Body of pancreas (tissue), 4 donors: ENCODE data around the gene MAML2. TPM values are rescaled to one million over a fixed set of nuclear protein-coding genes. Genes with fewer than 3 reads are reported as not detected.

Experiments used
- ATAC-seq: fragments of 150-250 bp; one replicate; pipeline ENCODE4 v1.9.1; 2016
- DNase-seq, 4 donors: peaks; one replicate each; pipeline ENCODE4 v3.0.0-alpha.2; 2019
- H3K27ac ChIP-seq, 4 donors: fragments of 200-600 bp; sonication (generic); 1 replicate in 3 of 4; 2 replicates in 1 of 4; pipeline versions ENCODE4 v1.5.1 to v1.6.1; 2016 to 2019; ENCODE audit warnings: mild to moderate bottlenecking in 1 of 4, mixed read lengths in 1 of 4, moderate library complexity in 1 of 4
- H3K27me3 ChIP-seq, 2 donors: fragments of 200-600 bp; sonication (generic); one replicate each; pipeline ENCODE4 v1.6.0; 2016; ENCODE audit warnings: mild to moderate bottlenecking in 1 of 2
- H3K36me3 ChIP-seq, 2 donors: fragments of 200-600 bp; sonication (generic); replicated peaks in 1 of 2; 2 replicates each; pipeline ENCODE4 v1.5.1; 2016; ENCODE audit warnings: low read depth in 2 of 2; ENCODE audit not compliant: insufficient read depth in 1 of 2
- H3K4me1 ChIP-seq: fragments of 200-600 bp; sonication (generic); one replicate; pipeline ENCODE4 v1.6.0; 2016
- H3K4me3 ChIP-seq, 2 donors: fragments of 200-600 bp; sonication (generic); 1 replicate in 1 of 2; 2 replicates in 1 of 2; pipeline ENCODE4 v1.5.1; 2016 to 2019
- H3K9me3 ChIP-seq, 3 donors: fragments of 200-600 bp; sonication (generic); 1 replicate in 2 of 3; 2 replicates in 1 of 3; pipeline ENCODE4 v1.5.1; 2016
- CTCF ChIP-seq, 7 experiments: fragments of 450-650 bp in 4 of 7; fragments of 200-600 bp in 3 of 7; sonication (generic) in 3 of 7; IDR thresholded peaks; one replicate each; pipeline ENCODE4 v1.5.1; 2016 to 2019; ENCODE audit warnings: antibody characterized with exemption in 7 of 7
- POLR2A ChIP-seq, 3 donors: fragments of 450-650 bp; IDR thresholded peaks; one replicate each; pipeline ENCODE4 v1.6.1; 2016; ENCODE audit warnings: antibody characterized with exemption in 3 of 3, mild to moderate bottlenecking in 2 of 3
- WGBS, 2 donors: methylation state at CpG; one replicate each; pipeline ENCODE4 v1.1.5; 2017; 5-methylcytosine and 5-hydroxymethylcytosine counted together
- intact Hi-C: fragments of 100-400 bp; cut with DNase I; formaldehyde crosslinking; loops from one replicate; pipeline ENCODE4 v1.15.1; 2023
- total RNA-seq, 2 donors: library from RNA; depleted of rRNA; stranded (reverse); fragments of >200 nt; gene quantifications; one replicate each; pipeline ENCODE4 v1.1.0, GENCODE V29; 2016

Gene MAML2
- total RNA-seq, 2 donors from 2014 or later: 7.9 to 9.9 TPM

- ATAC-seq (no peak), DNase-seq (no peak)
- no peaks in the 10 kb centered on the region for H3K27me3 ChIP-seq
- no peak overlapping the region for H3K27ac ChIP-seq
- no peaks in the 10 kb centered on the region for H3K9me3 ChIP-seq
- intact Hi-C loops: no loop called here
- no peaks in the 10 kb centered on the region for H3K4me1 ChIP-seq
- 54 to 75% methylated on average over 5 of the region's 5 CpGs for WGBS, 2 donors
- no peak overlapping the region for H3K4me3 ChIP-seq
- TF ChIP-seq POLR2A (IDR thresholded peaks at IDR 0.05): no peak
- no peak for TF ChIP-seq CTCF (IDR thresholded peaks at IDR 0.05)
- H3K36me3 ChIP-seq: no peaks in the 10 kb centered on the region
These were observed 318.3 kb downstream of the MAML2 start for GRCh38 chr11:96024666-96025065.

DNA sequence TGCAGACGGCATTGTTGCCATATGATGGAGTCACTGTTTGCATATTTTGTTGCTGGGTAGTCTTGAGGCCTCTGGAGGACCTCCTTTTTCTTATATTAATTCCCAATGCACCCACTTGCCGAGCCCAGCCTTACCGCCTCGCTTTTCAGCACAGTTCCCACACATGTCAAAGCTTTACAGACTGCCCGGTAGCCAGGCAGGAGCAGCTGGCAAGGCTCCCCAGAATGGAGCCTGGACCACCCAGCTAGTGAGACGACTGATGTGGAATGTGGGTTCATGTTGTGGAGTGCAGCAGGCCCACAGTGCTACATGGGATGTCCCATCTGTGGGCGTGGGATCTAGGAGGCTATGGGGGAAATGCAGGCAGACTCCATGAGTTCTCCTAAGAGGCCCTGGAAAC, 319.7 kb downstream of the MAML2 start:
- H3K27me3 ChIP-seq: no peaks in the 10 kb centered on the region
- no peak for DNase-seq
- no peaks in the 10 kb centered on the region for H3K36me3 ChIP-seq
- H3K9me3 ChIP-seq: no peaks in the 10 kb centered on the region
- no peaks in the 10 kb centered on the region for H3K4me1 ChIP-seq
- no peak overlapping the region for H3K27ac ChIP-seq
- intact Hi-C loops: no loop called here
- WGBS, 2 donors: 71% methylated on average over 7 of the region's 7 CpGs
- no peak overlapping the region for H3K4me3 ChIP-seq
- ATAC-seq: no peak
- TF ChIP-seq POLR2A (IDR thresholded peaks at IDR 0.05) (no peak), CTCF (IDR thresholded peaks at IDR 0.05) (no peak)

DNA sequence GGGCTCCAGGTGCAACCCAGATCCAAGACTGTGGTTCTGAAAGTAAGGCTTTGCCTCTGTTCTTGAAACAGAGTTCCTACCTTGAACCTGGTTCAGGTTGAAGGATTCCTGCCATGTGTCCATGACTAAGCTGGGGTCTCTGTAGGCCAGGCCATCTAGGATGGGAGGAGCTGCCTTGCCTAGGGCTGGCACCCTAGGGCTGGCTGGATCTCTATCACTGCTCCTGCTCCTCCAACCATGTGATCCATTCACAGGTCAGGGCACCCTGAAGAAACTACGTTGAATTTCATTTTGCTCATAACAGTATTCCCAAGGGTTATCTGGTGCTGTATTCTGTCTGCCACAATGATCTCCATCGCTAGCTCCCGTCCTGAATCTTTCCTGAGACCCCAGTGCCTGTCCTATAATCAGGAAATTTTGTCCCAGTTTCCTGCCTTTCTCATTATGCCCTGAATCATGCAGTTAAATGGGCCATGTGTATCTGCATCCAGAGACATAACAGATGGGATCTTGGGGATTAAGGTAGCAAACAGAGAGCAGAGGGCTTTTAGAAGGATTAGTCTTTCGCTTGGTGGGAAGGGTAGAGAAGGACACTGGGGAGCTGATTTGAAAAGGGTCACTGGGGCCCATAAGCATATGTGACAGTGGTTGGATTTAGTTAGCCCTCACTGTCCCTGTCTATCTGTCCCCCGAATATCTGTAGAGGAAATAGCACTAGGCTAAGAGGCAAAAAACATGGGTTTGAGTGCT, 320.9 kb downstream of the MAML2 start:
- no peak for TF ChIP-seq POLR2A (IDR thresholded peaks at IDR 0.05)
- TF ChIP-seq CTCF (IDR thresholded peaks at IDR 0.05): no peak
- H3K4me1 ChIP-seq: no peaks in the 10 kb centered on the region
- DNase-seq: no peak
- no peak overlapping the region for H3K4me3 ChIP-seq
- H3K9me3 ChIP-seq: no peaks in the 10 kb centered on the region
- 68 to 83% methylated on average over 5 of the region's 5 CpGs for WGBS, 2 donors
- intact Hi-C loops: no loop called here
- H3K27me3 ChIP-seq: no peaks in the 10 kb centered on the region
- no peak overlapping the region for H3K27ac ChIP-seq
- ATAC-seq: no peak
- H3K36me3 ChIP-seq: no peaks in the 10 kb centered on the region

GRCh38 chr11:96019810-96020747, 322.9 kb downstream of the MAML2 start:
- no peaks in the 10 kb centered on the region for H3K9me3 ChIP-seq
- no peak for TF ChIP-seq CTCF (IDR thresholded peaks at IDR 0.05)
- no peak for TF ChIP-seq POLR2A (IDR thresholded peaks at IDR 0.05)
- no peak overlapping the region for H3K27ac ChIP-seq
- ATAC-seq (no peak), DNase-seq (no peak)
- WGBS, 2 donors: 50 to 57% methylated on average over 8 of the region's 8 CpGs
- H3K27me3 ChIP-seq: no peaks in the 10 kb centered on the region
- H3K4me3 ChIP-seq: no peak overlapping the region
- intact Hi-C loops: no loop called here
- H3K36me3 ChIP-seq: no peaks in the 10 kb centered on the region
- H3K4me1 ChIP-seq: no peaks in the 10 kb centered on the region
